GM18508 (cell line): ENCODE measurements around the gene OGFOD3.
"Not testable (repeated sequence)": the region's sequence is repeated elsewhere in the genome, so short reads cannot be mapped to it uniquely, and the experiment has no call there.

Source experiments
- ATAC-seq: cut with Tn5 transposase; IDR thresholded peaks from one replicate; pipeline ENCODE4 v1.9.1; 2021; ENCODE audit warnings: moderate number of reproducible peaks; ENCODE audit not compliant: insufficient read depth, unreplicated experiment

OGFOD3 gene

GRCh38 chr17:82435601-82436583, 17.5 kb upstream of the OGFOD3 start:
- no peak for ATAC-seq

- ATAC-seq, result no peak
Observed at GRCh38 chr17:82435103-82435502, 16.7 kb upstream of the OGFOD3 start.

- ATAC-seq, result no peak
Observed at GRCh38 chr17:82434216-82434565, 15.8 kb upstream of the OGFOD3 start.

- ATAC-seq, result no peak
Observed at GRCh38 chr17:82433560-82434215, 15.3 kb upstream of the OGFOD3 start.

GRCh38 chr17:82432017-82432416, 13.6 kb upstream of the OGFOD3 start:
- no peak for ATAC-seq

- ATAC-seq, result no peak
Observed at GRCh38 chr17:82429824-82430223, 11.4 kb upstream of the OGFOD3 start.

- ATAC-seq, result no peak
Observed at GRCh38 chr17:82428546-82428945, 10.2 kb upstream of the OGFOD3 start.

- ATAC-seq, result no peak
Observed at GRCh38 chr17:82424863-82425159, 6.4 kb upstream of the OGFOD3 start.

- ATAC-seq, result no peak
Observed at GRCh38 chr17:82424001-82424862, 5.8 kb upstream of the OGFOD3 start.

GRCh38 chr17:82419540-82419939, 1.2 kb upstream of the OGFOD3 start:
- ATAC-seq, result no peak

- no peak for ATAC-seq
Observed at GRCh38 chr17:82416771-82417170, 1.6 kb downstream of the OGFOD3 start.

GRCh38 chr17:82416264-82416663, 2.1 kb downstream of the OGFOD3 start:
- no peak for ATAC-seq

- ATAC-seq, result no peak
Observed at GRCh38 chr17:82415786-82416185, 2.6 kb downstream of the OGFOD3 start.

GRCh38 chr17:82415336-82415735, 3.0 kb downstream of the OGFOD3 start:
- ATAC-seq, result no peak

- ATAC-seq, result no peak
Observed at GRCh38 chr17:82414548-82415281, 3.7 kb downstream of the OGFOD3 start.

- ATAC-seq, result no peak
Observed at GRCh38 chr17:82412535-82413520, 5.6 kb downstream of the OGFOD3 start.

- ATAC-seq, result not testable (repeated sequence)
Observed at GRCh38 chr17:82412081-82412480, 6.3 kb downstream of the OGFOD3 start.

GRCh38 chr17:82411396-82412053, 6.9 kb downstream of the OGFOD3 start:
- no peak for ATAC-seq
